Measurements from ENCODE around the gene RPL35A. TPM values are rescaled to one million over a fixed set of nuclear protein-coding genes. Genes with fewer than 3 reads are reported as not detected.
"Not testable (repeated sequence)": the region's sequence is repeated elsewhere in the genome, so short reads cannot be mapped to it uniquely, and the experiment has no call there.

Gene RPL35A
- total RNA-seq, 4 donors from 2014 or later = 632 to 3,558 (median 1,624) TPM

- no peak for DNase-seq
- H3K9me3 ChIP-seq = no peaks in the 10 kb centered on the region
- H3K4me3 ChIP-seq = no peak overlapping the region
- no peaks in the 10 kb centered on the region for H3K36me3 ChIP-seq
- no peaks in the 10 kb centered on the region for H3K27me3 ChIP-seq
- no peak overlapping the region for H3K27ac ChIP-seq
- H3K4me1 ChIP-seq = peaks cover 0 to 3% of the 10 kb centered on the region in 2 donors
- intact Hi-C loops (cut with DNase I; ENCODE audit: low total_unique reads) = no loop called here
- TF ChIP-seq POLR2A (IDR thresholded peaks at IDR 0.05) = no peak
- TF ChIP-seq, protein P1, sequence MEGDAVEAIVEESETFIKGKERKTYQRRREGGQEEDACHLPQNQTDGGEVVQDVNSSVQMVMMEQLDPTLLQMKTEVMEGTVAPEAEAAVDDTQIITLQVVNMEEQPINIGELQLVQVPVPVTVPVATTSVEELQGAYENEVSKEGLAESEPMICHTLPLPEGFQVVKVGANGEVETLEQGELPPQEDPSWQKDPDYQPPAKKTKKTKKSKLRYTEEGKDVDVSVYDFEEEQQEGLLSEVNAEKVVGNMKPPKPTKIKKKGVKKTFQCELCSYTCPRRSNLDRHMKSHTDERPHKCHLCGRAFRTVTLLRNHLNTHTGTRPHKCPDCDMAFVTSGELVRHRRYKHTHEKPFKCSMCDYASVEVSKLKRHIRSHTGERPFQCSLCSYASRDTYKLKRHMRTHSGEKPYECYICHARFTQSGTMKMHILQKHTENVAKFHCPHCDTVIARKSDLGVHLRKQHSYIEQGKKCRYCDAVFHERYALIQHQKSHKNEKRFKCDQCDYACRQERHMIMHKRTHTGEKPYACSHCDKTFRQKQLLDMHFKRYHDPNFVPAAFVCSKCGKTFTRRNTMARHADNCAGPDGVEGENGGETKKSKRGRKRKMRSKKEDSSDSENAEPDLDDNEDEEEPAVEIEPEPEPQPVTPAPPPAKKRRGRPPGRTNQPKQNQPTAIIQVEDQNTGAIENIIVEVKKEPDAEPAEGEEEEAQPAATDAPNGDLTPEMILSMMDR (IDR thresholded peaks at IDR 0.05) = no peak
Observed at GRCh38 chr3:197907196-197907595, 42.8 kb upstream of the RPL35A start.

GRCh38 chr3:197908550-197908949 lies 41.4 kb upstream of the RPL35A start:
- H3K36me3 ChIP-seq; DNase-seq; H3K9me3 ChIP-seq; H3K27ac ChIP-seq; H3K4me3 ChIP-seq; H3K27me3 ChIP-seq; intact Hi-C loops (cut with DNase I; ENCODE audit: low total_unique reads); H3K4me1 ChIP-seq: not testable (repeated sequence)

DNA sequence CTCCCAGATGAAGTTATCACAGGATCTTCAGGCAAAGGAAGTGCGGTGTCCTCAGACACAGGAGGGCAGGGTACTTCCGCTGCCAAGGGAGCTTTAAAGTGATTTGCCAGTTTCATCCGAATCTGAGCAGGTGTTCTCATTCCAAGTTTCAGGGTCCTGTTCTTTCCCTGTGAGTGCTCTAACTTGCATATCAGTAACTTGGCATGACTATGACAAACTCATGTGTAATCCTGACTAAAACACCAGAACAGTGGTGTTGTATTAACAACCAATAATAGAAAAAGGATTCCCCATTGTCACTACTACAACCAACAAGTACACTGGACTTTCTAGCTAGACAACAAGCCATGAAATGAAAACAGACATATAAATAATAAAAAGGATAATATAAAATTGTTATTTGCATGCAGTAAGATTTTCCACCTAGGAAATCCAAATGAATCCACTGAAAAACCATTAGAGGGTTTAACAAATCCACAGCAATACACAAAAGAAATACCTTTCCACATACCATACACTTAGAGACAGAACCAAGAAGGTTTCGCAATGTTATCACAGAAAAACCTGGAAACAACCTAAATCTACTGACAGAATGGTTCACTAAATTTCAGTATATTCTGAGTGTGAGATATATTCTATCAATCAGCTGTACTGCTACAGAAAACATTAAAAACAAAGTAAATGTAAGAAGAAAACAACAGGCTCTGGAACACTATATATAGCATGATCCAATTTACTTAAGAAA lies 40.9 kb upstream of the RPL35A start:
- Histone ChIP-seq H3K27me3 (no peaks in the 10 kb centered on the region), H3K36me3 (no peaks in the 10 kb centered on the region), H3K4me1 (peaks cover 0 to 3% of the 10 kb centered on the region in 2 donors), H3K4me3 (no peak overlapping the region), H3K27ac (no peak overlapping the region), H3K9me3 (no peaks in the 10 kb centered on the region)
- no peak for DNase-seq
- no peak for TF ChIP-seq POLR2A (IDR thresholded peaks at IDR 0.05)
- TF ChIP-seq, protein P1 (IDR thresholded peaks at IDR 0.05) = no peak
- intact Hi-C loops (cut with DNase I; ENCODE audit: low total_unique reads) = no loop called here

DNA sequence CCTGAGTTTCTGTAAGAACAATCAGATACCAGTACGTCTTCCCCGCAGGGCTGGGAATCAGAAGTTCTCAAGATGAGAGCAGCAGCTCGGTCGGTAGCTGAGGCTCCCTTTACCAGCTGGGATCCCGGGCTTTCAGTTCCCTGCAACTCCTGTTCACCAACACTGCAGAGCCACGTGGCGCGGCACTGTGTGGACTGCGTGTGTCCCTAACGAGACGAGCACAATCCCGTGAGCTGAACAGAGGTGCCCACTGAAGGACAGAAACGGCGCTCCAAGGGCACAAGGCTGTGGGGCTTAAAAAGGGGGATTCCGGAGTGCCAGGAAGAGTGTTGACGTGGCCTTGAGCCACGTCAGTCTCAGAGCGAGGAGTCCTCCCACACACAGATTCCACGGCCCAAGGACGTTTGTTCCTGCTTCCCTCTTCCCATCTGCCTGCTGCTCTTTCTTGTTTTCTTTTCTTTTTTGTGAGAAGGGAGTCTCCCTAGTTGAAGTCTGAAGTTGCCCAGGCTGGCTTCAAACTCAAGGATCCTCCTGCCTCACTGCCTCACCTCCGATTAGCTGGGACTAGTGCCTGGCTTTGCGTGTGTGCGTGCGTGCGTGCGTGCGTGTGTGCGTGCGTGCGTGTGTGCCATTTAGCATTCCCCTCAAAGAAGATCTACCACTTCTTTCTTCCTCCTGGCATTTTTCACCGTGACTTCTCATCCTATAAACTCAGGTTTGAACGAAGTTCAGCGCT lies 37.1 kb upstream of the RPL35A start:
- TF ChIP-seq, protein P1 (IDR thresholded peaks at IDR 0.05) = no peak
- no peak for TF ChIP-seq POLR2A (IDR thresholded peaks at IDR 0.05)
- no peaks in the 10 kb centered on the region for H3K36me3 ChIP-seq
- H3K4me3 ChIP-seq = peak overlapping the region in 1 of 2 donors; percentile 28
- H3K9me3 ChIP-seq = no peaks in the 10 kb centered on the region
- DNase-seq = no peak
- intact Hi-C loops (cut with DNase I; ENCODE audit: low total_unique reads) = no loop called here
- H3K27me3 ChIP-seq = no peaks in the 10 kb centered on the region
- H3K4me1 ChIP-seq = no peaks in the 10 kb centered on the region
- H3K27ac ChIP-seq = no peak overlapping the region

- Histone ChIP-seq H3K4me3 (peak overlapping the region in 1 of 2 donors; percentile 28), H3K36me3 (no peaks in the 10 kb centered on the region), H3K27me3 (no peaks in the 10 kb centered on the region), H3K4me1 (no peaks in the 10 kb centered on the region), H3K9me3 (no peaks in the 10 kb centered on the region), H3K27ac (no peak overlapping the region)
- no peak for DNase-seq
- TF ChIP-seq POLR2A (IDR thresholded peaks at IDR 0.05) = no peak
- TF ChIP-seq, protein P1 (IDR thresholded peaks at IDR 0.05) = no peak
- intact Hi-C loops (cut with DNase I; ENCODE audit: low total_unique reads) = no loop called here
Observed at GRCh38 chr3:197913641-197914380, 36.2 kb upstream of the RPL35A start.

DNA sequence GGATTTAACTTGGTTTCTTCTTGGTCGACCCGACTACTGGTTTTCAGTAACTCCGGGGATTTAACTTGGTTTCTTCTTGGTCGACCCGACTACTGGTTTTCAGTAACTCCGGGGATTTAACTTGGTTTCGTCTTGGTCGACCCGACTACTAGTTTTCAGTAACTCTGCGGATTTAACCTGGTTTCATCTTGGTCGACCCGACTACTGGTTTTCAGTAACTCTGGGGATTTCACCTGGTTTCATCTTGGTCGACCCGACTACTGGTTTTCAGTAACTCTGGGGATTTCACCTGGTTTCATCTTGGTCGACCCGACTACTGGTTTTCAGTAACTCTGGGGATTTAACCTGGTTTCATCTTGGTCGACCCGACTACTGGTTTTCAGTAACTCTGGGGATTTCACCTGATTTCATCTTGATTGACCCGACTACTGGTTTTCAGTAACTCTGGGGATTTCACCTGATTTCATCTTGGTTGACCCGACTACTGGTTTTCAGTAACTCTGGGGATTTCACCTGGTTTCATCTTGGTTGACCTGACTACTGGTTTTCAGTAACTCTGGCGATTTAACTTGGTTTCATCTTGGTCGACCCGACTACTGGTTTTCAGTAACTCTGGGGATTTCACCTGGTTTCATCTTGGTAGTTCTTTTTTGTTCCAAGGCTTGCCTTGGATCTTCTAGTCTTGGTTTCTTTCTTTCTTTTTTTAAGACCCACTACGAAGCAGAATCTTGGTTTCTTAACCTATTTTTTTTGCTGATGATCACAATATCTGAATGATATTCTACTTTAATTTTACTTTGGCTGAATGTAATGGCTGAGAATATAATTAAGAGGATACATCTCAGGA lies 28.3 kb upstream of the RPL35A start:
- intact Hi-C loops (cut with DNase I; ENCODE audit: low total_unique reads); H3K4me1 ChIP-seq; H3K27ac ChIP-seq; H3K9me3 ChIP-seq; H3K4me3 ChIP-seq; DNase-seq; H3K27me3 ChIP-seq; H3K36me3 ChIP-seq: not testable (repeated sequence)
